ENCODE measurements around the gene SRD5A3. TPM values are rescaled to one million over a fixed set of nuclear protein-coding genes. Genes with fewer than 3 reads are reported as not detected.

Gene SRD5A3
- total RNA-seq, 1 experiment from 2014 or later = 24.0 TPM

DNA sequence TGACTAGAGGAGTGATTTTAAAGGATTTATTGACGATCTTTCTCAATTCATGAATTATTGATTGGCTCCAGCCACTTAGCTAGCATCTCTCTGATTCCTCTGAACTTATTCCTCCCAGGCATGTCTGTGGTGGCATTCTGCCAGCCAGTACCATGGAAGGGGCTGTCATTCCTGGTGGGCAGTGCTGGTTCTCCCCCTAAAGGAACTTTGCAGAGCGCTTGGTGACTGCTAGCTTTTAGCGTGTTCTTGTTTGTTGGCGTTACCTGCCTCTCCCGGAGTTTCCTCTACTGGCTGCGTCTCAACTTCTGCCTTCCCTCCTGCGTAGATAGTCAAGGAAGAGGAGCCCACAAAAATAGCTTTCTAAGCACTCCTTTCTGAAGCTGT lies 19.3 kb downstream of the SRD5A3 start (continued):
- TF ChIP-seq, protein P1, sequence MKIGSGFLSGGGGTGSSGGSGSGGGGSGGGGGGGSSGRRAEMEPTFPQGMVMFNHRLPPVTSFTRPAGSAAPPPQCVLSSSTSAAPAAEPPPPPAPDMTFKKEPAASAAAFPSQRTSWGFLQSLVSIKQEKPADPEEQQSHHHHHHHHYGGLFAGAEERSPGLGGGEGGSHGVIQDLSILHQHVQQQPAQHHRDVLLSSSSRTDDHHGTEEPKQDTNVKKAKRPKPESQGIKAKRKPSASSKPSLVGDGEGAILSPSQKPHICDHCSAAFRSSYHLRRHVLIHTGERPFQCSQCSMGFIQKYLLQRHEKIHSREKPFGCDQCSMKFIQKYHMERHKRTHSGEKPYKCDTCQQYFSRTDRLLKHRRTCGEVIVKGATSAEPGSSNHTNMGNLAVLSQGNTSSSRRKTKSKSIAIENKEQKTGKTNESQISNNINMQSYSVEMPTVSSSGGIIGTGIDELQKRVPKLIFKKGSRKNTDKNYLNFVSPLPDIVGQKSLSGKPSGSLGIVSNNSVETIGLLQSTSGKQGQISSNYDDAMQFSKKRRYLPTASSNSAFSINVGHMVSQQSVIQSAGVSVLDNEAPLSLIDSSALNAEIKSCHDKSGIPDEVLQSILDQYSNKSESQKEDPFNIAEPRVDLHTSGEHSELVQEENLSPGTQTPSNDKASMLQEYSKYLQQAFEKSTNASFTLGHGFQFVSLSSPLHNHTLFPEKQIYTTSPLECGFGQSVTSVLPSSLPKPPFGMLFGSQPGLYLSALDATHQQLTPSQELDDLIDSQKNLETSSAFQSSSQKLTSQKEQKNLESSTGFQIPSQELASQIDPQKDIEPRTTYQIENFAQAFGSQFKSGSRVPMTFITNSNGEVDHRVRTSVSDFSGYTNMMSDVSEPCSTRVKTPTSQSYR (CRISPR knock-in tag; IDR thresholded peaks at IDR 0.05) = no peak
- TF ChIP-seq ZNF138 (CRISPR knock-in tag; conservative IDR thresholded peaks at IDR 0.05) (no peak), ATF1 (CRISPR knock-in tag; IDR thresholded peaks at IDR 0.05) (no peak)
- TF ChIP-seq, protein P2, sequence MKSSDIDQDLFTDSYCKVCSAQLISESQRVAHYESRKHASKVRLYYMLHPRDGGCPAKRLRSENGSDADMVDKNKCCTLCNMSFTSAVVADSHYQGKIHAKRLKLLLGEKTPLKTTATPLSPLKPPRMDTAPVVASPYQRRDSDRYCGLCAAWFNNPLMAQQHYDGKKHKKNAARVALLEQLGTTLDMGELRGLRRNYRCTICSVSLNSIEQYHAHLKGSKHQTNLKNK (CRISPR knock-in tag; IDR thresholded peaks at IDR 0.05) = no peak

DNA sequence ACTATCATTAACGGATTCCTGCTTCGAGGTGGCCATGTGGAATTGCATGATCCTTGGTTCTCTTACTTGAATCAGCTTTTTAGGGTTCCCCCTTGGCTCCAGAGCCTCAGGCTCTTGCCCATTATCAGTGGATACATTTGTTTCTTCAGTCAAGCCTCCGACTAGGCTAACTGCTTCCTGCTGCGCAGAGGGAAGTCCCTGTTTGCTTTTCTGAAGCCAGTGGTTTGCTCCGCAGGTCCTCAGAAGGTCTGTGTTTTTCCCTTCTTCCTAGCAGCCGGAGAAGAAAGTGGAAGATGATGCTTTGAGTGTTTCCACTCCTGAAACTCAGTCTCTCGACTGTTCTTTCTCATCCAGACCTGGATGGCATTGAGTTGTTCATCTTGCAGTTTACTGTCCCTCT lies 20.6 kb downstream of the SRD5A3 start:
- DNase-seq (ENCODE audit: low spot score) (no peak), ATAC-seq (no peak)
- H3K27me3 Mint-ChIP-seq (ENCODE audit: low read depth) = no peaks in the 10 kb centered on the region
- H3K4me3 Mint-ChIP-seq = no peak overlapping the region
- H3K4me1 Mint-ChIP-seq = peaks cover 38% of the 10 kb centered on the region
- ChIA-PET CTCF (interaction anchor here (1.3 kb wide), 1 partner anchor 21 kb away, joined by 4 read pairs; the partner anchor contains the start of gene SRD5A3), POLR2A (no interaction called here)
- H3K27ac Mint-ChIP-seq = no peak overlapping the region
- H3K9me3 Mint-ChIP-seq = no peaks in the 10 kb centered on the region
- TF ChIP-seq ZNF219 (CRISPR knock-in tag; IDR thresholded peaks at IDR 0.05; ENCODE audit: borderline replicate concordance) (no peak), SMAD3 (CRISPR knock-in tag; IDR thresholded peaks at IDR 0.05; ENCODE audit: borderline replicate concordance) (no peak), ZNF396 (CRISPR knock-in tag; IDR thresholded peaks at IDR 0.05; ENCODE audit: borderline replicate concordance) (no peak), ZNF121 (CRISPR knock-in tag; IDR thresholded peaks at IDR 0.05) (no peak), HMGA2 (CRISPR knock-in tag; IDR thresholded peaks at IDR 0.05) (no peak), ZNF423 (CRISPR knock-in tag; IDR thresholded peaks at IDR 0.05) (no peak), CREM (CRISPR knock-in tag; IDR thresholded peaks at IDR 0.05) (no peak)
- TF ChIP-seq, protein P3, sequence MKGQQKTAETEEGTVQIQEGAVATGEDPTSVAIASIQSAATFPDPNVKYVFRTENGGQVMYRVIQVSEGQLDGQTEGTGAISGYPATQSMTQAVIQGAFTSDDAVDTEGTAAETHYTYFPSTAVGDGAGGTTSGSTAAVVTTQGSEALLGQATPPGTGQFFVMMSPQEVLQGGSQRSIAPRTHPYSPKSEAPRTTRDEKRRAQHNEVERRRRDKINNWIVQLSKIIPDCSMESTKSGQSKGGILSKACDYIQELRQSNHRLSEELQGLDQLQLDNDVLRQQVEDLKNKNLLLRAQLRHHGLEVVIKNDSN (CRISPR knock-in tag; IDR thresholded peaks at IDR 0.05) = no peak
- TF ChIP-seq, protein P4, sequence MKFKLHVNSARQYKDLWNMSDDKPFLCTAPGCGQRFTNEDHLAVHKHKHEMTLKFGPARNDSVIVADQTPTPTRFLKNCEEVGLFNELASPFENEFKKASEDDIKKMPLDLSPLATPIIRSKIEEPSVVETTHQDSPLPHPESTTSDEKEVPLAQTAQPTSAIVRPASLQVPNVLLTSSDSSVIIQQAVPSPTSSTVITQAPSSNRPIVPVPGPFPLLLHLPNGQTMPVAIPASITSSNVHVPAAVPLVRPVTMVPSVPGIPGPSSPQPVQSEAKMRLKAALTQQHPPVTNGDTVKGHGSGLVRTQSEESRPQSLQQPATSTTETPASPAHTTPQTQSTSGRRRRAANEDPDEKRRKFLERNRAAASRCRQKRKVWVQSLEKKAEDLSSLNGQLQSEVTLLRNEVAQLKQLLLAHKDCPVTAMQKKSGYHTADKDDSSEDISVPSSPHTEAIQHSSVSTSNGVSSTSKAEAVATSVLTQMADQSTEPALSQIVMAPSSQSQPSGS (CRISPR knock-in tag; IDR thresholded peaks at IDR 0.05; ENCODE audit: borderline replicate concordance, low read depth) = no peak
- TF ChIP-seq, protein P5, sequence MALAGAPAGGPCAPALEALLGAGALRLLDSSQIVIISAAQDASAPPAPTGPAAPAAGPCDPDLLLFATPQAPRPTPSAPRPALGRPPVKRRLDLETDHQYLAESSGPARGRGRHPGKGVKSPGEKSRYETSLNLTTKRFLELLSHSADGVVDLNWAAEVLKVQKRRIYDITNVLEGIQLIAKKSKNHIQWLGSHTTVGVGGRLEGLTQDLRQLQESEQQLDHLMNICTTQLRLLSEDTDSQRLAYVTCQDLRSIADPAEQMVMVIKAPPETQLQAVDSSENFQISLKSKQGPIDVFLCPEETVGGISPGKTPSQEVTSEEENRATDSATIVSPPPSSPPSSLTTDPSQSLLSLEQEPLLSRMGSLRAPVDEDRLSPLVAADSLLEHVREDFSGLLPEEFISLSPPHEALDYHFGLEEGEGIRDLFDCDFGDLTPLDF (CRISPR knock-in tag; IDR thresholded peaks at IDR 0.05) = no peak
- TF ChIP-seq, protein P6, sequence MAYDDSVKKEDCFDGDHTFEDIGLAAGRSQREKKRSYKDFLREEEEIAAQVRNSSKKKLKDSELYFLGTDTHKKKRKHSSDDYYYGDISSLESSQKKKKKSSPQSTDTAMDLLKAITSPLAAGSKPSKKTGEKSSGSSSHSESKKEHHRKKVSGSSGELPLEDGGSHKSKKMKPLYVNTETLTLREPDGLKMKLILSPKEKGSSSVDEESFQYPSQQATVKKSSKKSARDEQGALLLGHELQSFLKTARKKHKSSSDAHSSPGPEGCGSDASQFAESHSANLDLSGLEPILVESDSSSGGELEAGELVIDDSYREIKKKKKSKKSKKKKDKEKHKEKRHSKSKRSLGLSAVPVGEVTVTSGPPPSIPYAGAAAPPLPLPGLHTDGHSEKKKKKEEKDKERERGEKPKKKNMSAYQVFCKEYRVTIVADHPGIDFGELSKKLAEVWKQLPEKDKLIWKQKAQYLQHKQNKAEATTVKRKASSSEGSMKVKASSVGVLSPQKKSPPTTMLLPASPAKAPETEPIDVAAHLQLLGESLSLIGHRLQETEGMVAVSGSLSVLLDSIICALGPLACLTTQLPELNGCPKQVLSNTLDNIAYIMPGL (CRISPR knock-in tag; IDR thresholded peaks at IDR 0.05) = no peak
- peaks cover 27% of the 10 kb centered on the region for H3K36me3 Mint-ChIP-seq

Data from WTC11 (cell line).